Measurements from ENCODE around the gene CREB5.

- TF ChIP-seq POLR2AphosphoS5 (IDR thresholded peaks at IDR 0.05; ENCODE audit: low read depth, low read length), result no peak
- no peak for TF ChIP-seq CTCF (IDR thresholded peaks at IDR 0.05 in 2 of 3, conservative IDR thresholded peaks at IDR 0.05 in 1 of 3; ENCODE audit: borderline replicate concordance in 1 of 3, insufficient read depth in 1 of 3, low read depth in 2 of 3, low read length in 2 of 3)
- no peak for TF ChIP-seq YY1 (IDR thresholded peaks at IDR 0.05; ENCODE audit: extremely low read depth, insufficient replicate concordance, low read depth, low read length)
- no peak for TF ChIP-seq CEBPB (IDR thresholded peaks at IDR 0.05; ENCODE audit: low read depth)
- TF ChIP-seq POLR2A (IDR thresholded peaks at IDR 0.05; ENCODE audit: borderline replicate concordance, extremely low read depth, insufficient read depth, insufficient read length), result no peak
- no peak for TF ChIP-seq EZH2phosphoT487 (IDR thresholded peaks at IDR 0.05; ENCODE audit: borderline replicate concordance)
- no peak for TF ChIP-seq RAD21 (IDR thresholded peaks at IDR 0.05; ENCODE audit: low read depth)
- no peak for TF ChIP-seq SIN3A (IDR thresholded peaks at IDR 0.05; ENCODE audit: low read depth)
- TF ChIP-seq ZNF274 (IDR thresholded peaks at IDR 0.05; ENCODE audit: low read depth, low read length), result no peak
- TF ChIP-seq JUND (IDR thresholded peaks at IDR 0.05), result no peak
- no peak for TF ChIP-seq MAX (IDR thresholded peaks at IDR 0.05)
- no peak for TF ChIP-seq REST (IDR thresholded peaks at IDR 0.05; ENCODE audit: low read depth)
Measured at GRCh38 chr7:28815369-28815927, 403.1 kb downstream of the CREB5 start.
